IMR-90 (cell line): ENCODE results near the gene FOXI1. TPM values are rescaled to one million over a fixed set of nuclear protein-coding genes. Genes with fewer than 3 reads are reported as not detected.

Source experiments
- ATAC-seq: fragments of 200-7000 bp; cut with Tn5 transposase; 2 replicates; pipeline ENCODE4 v1.9.1; 2020; ENCODE audit warnings: low read depth, mild to moderate bottlenecking, moderate library complexity
- BruUV-seq: library from RNA; stranded (reverse); fragments of 400-500 nt; replicated peaks from 2 replicates; lab custom pipeline; 2021; lab: Mats Ljungman, UMichigan
- CTCF ChIA-PET: fragments of 300-600 bp; formaldehyde crosslinking; extraction: SDS; loops from one replicate; lab custom pipeline; 2021; ENCODE audit warnings: antibody characterized with exemption; lab: Yijun Ruan, JAX
- POLR2A ChIA-PET: fragments of 300-600 bp; sonication (Branson Sonifier 250); formaldehyde crosslinking; loops from one replicate; lab custom pipeline; 2022; ENCODE audit warnings: antibody characterized with exemption; ENCODE audit not compliant: unreplicated experiment; lab: Charles Lee
- DNase-seq: peaks from one replicate; pipeline ENCODE4 v3.0.0; 2013
- H2AFZ ChIP-seq: replicated peaks from 2 replicates; pipeline ENCODE3; 2013; ENCODE audit warnings: low read length, mild to moderate bottlenecking; ENCODE audit not compliant: poor library complexity
- H2AK5ac ChIP-seq: 2 replicates; pipeline ENCODE4 v1.6.1; 2013; ENCODE audit warnings: low read depth, low read length, inconsistent platforms
- H2AK9ac ChIP-seq: replicated peaks from 2 replicates; pipeline ENCODE3; 2013; ENCODE audit warnings: mild to moderate bottlenecking, low read depth, low read length, moderate library complexity; ENCODE audit not compliant: poor library complexity
- H2BK120ac ChIP-seq: 2 replicates; pipeline ENCODE4 v1.6.1; 2013; ENCODE audit warnings: low read depth, low read length, inconsistent platforms
- H2BK15ac ChIP-seq: 3 replicates; pipeline ENCODE4 v1.6.1; 2013; ENCODE audit warnings: low read depth, low read length, inconsistent platforms
- H2BK20ac ChIP-seq: 2 replicates; pipeline ENCODE4 v1.6.1; 2013; ENCODE audit warnings: low read depth, mild to moderate bottlenecking, inconsistent platforms, low read length, moderate library complexity
- H2BK5ac ChIP-seq: 2 replicates; pipeline ENCODE4 v1.6.1; 2013; ENCODE audit warnings: mild to moderate bottlenecking, low read depth, low read length, inconsistent platforms; ENCODE audit not compliant: poor library complexity, severe bottlenecking
- H3K14ac ChIP-seq: replicated peaks from 2 replicates; pipeline ENCODE4 v1.6.1; 2013; ENCODE audit warnings: low read depth, low read length, inconsistent platforms
- H3K18ac ChIP-seq: 2 replicates; pipeline ENCODE4 v1.6.1; 2013; ENCODE audit warnings: low read depth, low read length, control low read depth
- H3K23ac ChIP-seq: 2 replicates; pipeline ENCODE4 v1.6.1; 2013; ENCODE audit warnings: low read depth, low read length, inconsistent platforms
- H3K27ac ChIP-seq: 2 replicates; pipeline ENCODE4 v1.5.1; 2013; ENCODE audit warnings: mild to moderate bottlenecking, control low read depth, low read length; ENCODE audit not compliant: insufficient read depth
- H3K27me3 ChIP-seq: 2 replicates; pipeline ENCODE4 v1.6.1; 2013; ENCODE audit warnings: low read length; ENCODE audit not compliant: control insufficient read depth, insufficient read depth
- H3K36me3 ChIP-seq: 2 replicates; pipeline ENCODE4 v1.6.1; 2013; ENCODE audit warnings: low read length, mixed read lengths; ENCODE audit not compliant: control insufficient read depth, insufficient read depth
- H3K4ac ChIP-seq: 2 replicates; pipeline ENCODE4 v1.6.1; 2013; ENCODE audit warnings: low read depth, low read length, inconsistent platforms
- H3K4me1 ChIP-seq: 2 replicates; pipeline ENCODE4 v1.6.1; 2013; ENCODE audit warnings: low read length, mixed read lengths; ENCODE audit not compliant: control insufficient read depth, insufficient read depth
- H3K4me2 ChIP-seq: 2 replicates; pipeline ENCODE4 v1.6.1; 2013; ENCODE audit warnings: low read depth, mild to moderate bottlenecking, control low read depth, low read length, moderate library complexity
- H3K4me3 ChIP-seq: 2 replicates; pipeline ENCODE4 v1.5.1; 2013; ENCODE audit warnings: low read depth, mild to moderate bottlenecking, control low read depth, low read length, moderate library complexity; ENCODE audit not compliant: insufficient read depth
- H3K56ac ChIP-seq: 2 replicates; pipeline ENCODE4 v1.6.1; 2013; ENCODE audit warnings: low read length, inconsistent platforms; ENCODE audit not compliant: insufficient read depth; ENCODE audit errors: extremely low read depth
- H3K79me1 ChIP-seq, 2 experiments: 2 replicates each; pipeline ENCODE4 v1.6.1; 2013; ENCODE audit warnings: low read length in 2 of 2, inconsistent platforms in 1 of 2, low read depth in 1 of 2
- H3K9ac ChIP-seq: 2 replicates; pipeline ENCODE4 v1.6.1; 2013; ENCODE audit warnings: low read depth, low read length, control low read depth
- H3K9me1 ChIP-seq: 2 replicates; pipeline ENCODE4 v1.6.1; 2013; ENCODE audit warnings: low read length, inconsistent platforms; ENCODE audit not compliant: insufficient read depth
- H3K9me3 ChIP-seq: 2 replicates; pipeline ENCODE4 v1.6.1; 2013; ENCODE audit warnings: low read length; ENCODE audit not compliant: control insufficient read depth, insufficient read depth
- H4K20me1 ChIP-seq: 2 replicates; pipeline ENCODE4 v1.6.1; 2013; ENCODE audit warnings: low read length, inconsistent platforms; ENCODE audit not compliant: insufficient read depth
- H4K5ac ChIP-seq: 2 replicates; pipeline ENCODE4 v1.6.1; 2013; ENCODE audit warnings: mild to moderate bottlenecking, low read depth, low read length, control low read depth
- H4K8ac ChIP-seq, 2 experiments: 2 replicates each; pipeline ENCODE4 v1.6.1; 2013; ENCODE audit warnings: low read depth in 2 of 2, low read length in 2 of 2, control low read depth in 1 of 2, inconsistent platforms in 1 of 2
- H4K91ac ChIP-seq: 2 replicates; pipeline ENCODE4 v1.6.1; 2013; ENCODE audit warnings: low read depth, low read length, inconsistent platforms; ENCODE audit not compliant: insufficient read depth
- BHLHE40 ChIP-seq: fragments of 150-350 bp; IDR thresholded peaks from 2 replicates; pipeline ENCODE4 v1.6.1; 2016; ENCODE audit warnings: mild to moderate bottlenecking, low read depth, low read length
- CEBPB ChIP-seq: IDR thresholded peaks from 2 replicates; pipeline ENCODE4 v1.6.1; 2012; ENCODE audit warnings: low read depth, low read length, improper control_type of control experiment
- CHD1 ChIP-seq: IDR thresholded peaks from 2 replicates; pipeline ENCODE4 v1.6.1; 2012; ENCODE audit warnings: low read depth, low read length, improper control_type of control experiment
- FOS ChIP-seq: fragments of 150-350 bp; IDR thresholded peaks from 2 replicates; pipeline ENCODE4 v1.6.1; 2016; ENCODE audit warnings: low read depth, low read length
- MAFK ChIP-seq: IDR thresholded peaks from 2 replicates; pipeline ENCODE4 v1.6.1; 2012; ENCODE audit warnings: low read depth, low read length, improper control_type of control experiment
- MAZ ChIP-seq: IDR thresholded peaks from 2 replicates; pipeline ENCODE4 v1.6.1; 2012; ENCODE audit warnings: low read depth, mild to moderate bottlenecking, low read length, improper control_type of control experiment, moderate library complexity, borderline replicate concordance
- MXI1 ChIP-seq: IDR thresholded peaks from 2 replicates; pipeline ENCODE4 v1.6.1; 2012; ENCODE audit warnings: low read depth, mild to moderate bottlenecking, low read length, moderate library complexity, borderline replicate concordance
- NFE2L2 ChIP-seq: fragments of 150-350 bp; IDR thresholded peaks from 2 replicates; pipeline ENCODE4 v1.6.1; 2016; ENCODE audit warnings: low read depth, mild to moderate bottlenecking, low read length
- POLR2A ChIP-seq: IDR thresholded peaks from 2 replicates; pipeline ENCODE4 v1.6.1; 2012; ENCODE audit warnings: mild to moderate bottlenecking, low read depth, low read length
- RAD21 ChIP-seq: IDR thresholded peaks from 2 replicates; pipeline ENCODE4 v1.6.1; 2012; ENCODE audit warnings: low read length, improper control_type of control experiment
- RCOR1 ChIP-seq: IDR thresholded peaks from 2 replicates; pipeline ENCODE4 v1.6.1; 2012; ENCODE audit warnings: mild to moderate bottlenecking, low read length, improper control_type of control experiment; ENCODE audit not compliant: insufficient replicate concordance
- RFX5 ChIP-seq: IDR thresholded peaks from 2 replicates; pipeline ENCODE4 v1.8.0; 2012; ENCODE audit warnings: low read depth, mild to moderate bottlenecking, low read length, moderate library complexity
- SMC3 ChIP-seq: fragments of 150-350 bp; IDR thresholded peaks from 2 replicates; pipeline ENCODE4 v1.6.1; 2016; ENCODE audit warnings: low read depth, mild to moderate bottlenecking, antibody characterized with exemption, low read length, moderate library complexity
- WGBS, 2 experiments: methylation state at CpG; one replicate each; pipeline versions ENCODE4 v1.1.5 to v1.1.7; 2013; ENCODE audit warnings: missing lambda C conversion rate in 2 of 2; ENCODE audit not compliant: insufficient read length in 1 of 2; ENCODE audit errors: extremely low coverage in 2 of 2; 5-methylcytosine and 5-hydroxymethylcytosine counted together
- dilution Hi-C: fragments of 300-500 bp; cut with HindIII; formaldehyde crosslinking; loops from one replicate; pipeline ENCODE4 v1.14.3; 2018; ENCODE audit warnings: low sequenced_read_pairs; ENCODE audit not compliant: unreplicated experiment
- in situ Hi-C: fragments of 300-500 bp; cut with MboI; formaldehyde crosslinking; loops from 3 replicates; pipeline ENCODE4 v1.14.3; 2019; ENCODE audit warnings: low sequenced_read_pairs, inconsistent platforms, mixed read lengths
- intact Hi-C: fragments of 100-400 bp; cut with micrococcal nuclease; formaldehyde crosslinking; loops from 2 replicates; pipeline ENCODE4 v1.10.0; 2022
- polyA plus RNA-seq, 3 experiments: library from polyadenylated mRNA; depleted of rRNA; stranded (reverse); fragments of >200 nt; gene quantifications; 2 replicates each; pipeline ENCODE4 v1.2.3, GENCODE V29; 2012; ENCODE audit warnings: low replicate concordance in 1 of 3
- total RNA-seq: library from RNA; depleted of rRNA; stranded (reverse); fragments of >200 nt; gene quantifications from 2 replicates; pipeline ENCODE4 v1.2.3, GENCODE V29; 2012
- TF ChIP-seq, protein P1 (sequence below): conservative IDR thresholded peaks from 2 replicates; pipeline ENCODE4 v1.5.1; 2012; ENCODE audit warnings: mild to moderate bottlenecking, low read depth, low read length, improper control_type of control experiment
- TF ChIP-seq, protein P2 (sequence below): fragments of 150-350 bp; IDR thresholded peaks from 2 replicates; pipeline ENCODE4 v1.6.1; 2016; ENCODE audit warnings: low read depth, mild to moderate bottlenecking, low read length, moderate library complexity, borderline replicate concordance
- TF ChIP-seq, protein P3 (sequence below): fragments of 150-350 bp; IDR thresholded peaks from 2 replicates; pipeline ENCODE4 v1.6.1; 2017; ENCODE audit warnings: mild to moderate bottlenecking, antibody characterized with exemption, low read length, low read depth

FOXI1 gene
- total and polyA plus RNA-seq, 2 of the 4 experiments (the other 2 are of a cell fraction): not detected

DNA sequence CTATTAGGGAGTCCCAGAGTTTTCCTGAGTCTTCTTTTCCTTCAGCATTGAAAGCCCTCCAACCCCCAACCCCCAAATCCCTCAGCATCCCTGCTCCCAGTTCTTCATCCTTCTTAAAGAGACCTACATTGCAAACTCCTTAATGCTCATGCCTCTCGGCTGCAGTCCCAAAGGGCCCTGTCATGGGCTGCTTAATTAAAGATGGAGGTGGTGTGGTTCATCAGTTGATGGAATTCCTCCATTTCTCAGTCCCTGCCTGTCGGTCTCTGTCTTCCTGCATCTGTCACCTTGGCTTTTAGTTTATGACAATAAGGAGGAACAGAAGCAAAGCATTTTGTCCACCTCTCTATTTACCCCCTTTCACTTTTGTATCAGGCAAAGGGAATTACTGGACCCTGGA is 2.0 kb downstream of the FOXI1 start:
- no peaks in the 10 kb centered on the region for H3K4me1 ChIP-seq
- no peak overlapping the region for H2AK9ac ChIP-seq
- H3K36me3 ChIP-seq: no peaks in the 10 kb centered on the region
- no peaks in the 10 kb centered on the region for H3K9me1 ChIP-seq
- H4K91ac ChIP-seq: no peak overlapping the region
- no peak overlapping the region for H3K56ac ChIP-seq
- WGBS, 2 experiments: no CpG with 5 or more reads among the region's 2 CpGs
- no peak overlapping the region for H3K23ac ChIP-seq
- H3K4ac ChIP-seq: no peak overlapping the region
- ATAC-seq: no peak
- no peak for DNase-seq
- in situ Hi-C loops: no loop called here
- CTCF ChIA-PET: no interaction called here
- no peak for TF ChIP-seq RFX5
- no peak for TF ChIP-seq RCOR1
- TF ChIP-seq POLR2A: no peak
- TF ChIP-seq SMC3: no peak
- TF ChIP-seq MAZ: no peak
- TF ChIP-seq BHLHE40: no peak
- no peak for TF ChIP-seq FOS
- no peak for TF ChIP-seq CHD1
- TF ChIP-seq, protein P1, sequence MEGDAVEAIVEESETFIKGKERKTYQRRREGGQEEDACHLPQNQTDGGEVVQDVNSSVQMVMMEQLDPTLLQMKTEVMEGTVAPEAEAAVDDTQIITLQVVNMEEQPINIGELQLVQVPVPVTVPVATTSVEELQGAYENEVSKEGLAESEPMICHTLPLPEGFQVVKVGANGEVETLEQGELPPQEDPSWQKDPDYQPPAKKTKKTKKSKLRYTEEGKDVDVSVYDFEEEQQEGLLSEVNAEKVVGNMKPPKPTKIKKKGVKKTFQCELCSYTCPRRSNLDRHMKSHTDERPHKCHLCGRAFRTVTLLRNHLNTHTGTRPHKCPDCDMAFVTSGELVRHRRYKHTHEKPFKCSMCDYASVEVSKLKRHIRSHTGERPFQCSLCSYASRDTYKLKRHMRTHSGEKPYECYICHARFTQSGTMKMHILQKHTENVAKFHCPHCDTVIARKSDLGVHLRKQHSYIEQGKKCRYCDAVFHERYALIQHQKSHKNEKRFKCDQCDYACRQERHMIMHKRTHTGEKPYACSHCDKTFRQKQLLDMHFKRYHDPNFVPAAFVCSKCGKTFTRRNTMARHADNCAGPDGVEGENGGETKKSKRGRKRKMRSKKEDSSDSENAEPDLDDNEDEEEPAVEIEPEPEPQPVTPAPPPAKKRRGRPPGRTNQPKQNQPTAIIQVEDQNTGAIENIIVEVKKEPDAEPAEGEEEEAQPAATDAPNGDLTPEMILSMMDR: no peak
- no peak for TF ChIP-seq MXI1
- TF ChIP-seq, protein P2, sequence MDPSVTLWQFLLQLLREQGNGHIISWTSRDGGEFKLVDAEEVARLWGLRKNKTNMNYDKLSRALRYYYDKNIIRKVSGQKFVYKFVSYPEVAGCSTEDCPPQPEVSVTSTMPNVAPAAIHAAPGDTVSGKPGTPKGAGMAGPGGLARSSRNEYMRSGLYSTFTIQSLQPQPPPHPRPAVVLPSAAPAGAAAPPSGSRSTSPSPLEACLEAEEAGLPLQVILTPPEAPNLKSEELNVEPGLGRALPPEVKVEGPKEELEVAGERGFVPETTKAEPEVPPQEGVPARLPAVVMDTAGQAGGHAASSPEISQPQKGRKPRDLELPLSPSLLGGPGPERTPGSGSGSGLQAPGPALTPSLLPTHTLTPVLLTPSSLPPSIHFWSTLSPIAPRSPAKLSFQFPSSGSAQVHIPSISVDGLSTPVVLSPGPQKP: no peak
- TF ChIP-seq RAD21: no peak
- TF ChIP-seq MAFK: no peak
- TF ChIP-seq, protein P3, sequence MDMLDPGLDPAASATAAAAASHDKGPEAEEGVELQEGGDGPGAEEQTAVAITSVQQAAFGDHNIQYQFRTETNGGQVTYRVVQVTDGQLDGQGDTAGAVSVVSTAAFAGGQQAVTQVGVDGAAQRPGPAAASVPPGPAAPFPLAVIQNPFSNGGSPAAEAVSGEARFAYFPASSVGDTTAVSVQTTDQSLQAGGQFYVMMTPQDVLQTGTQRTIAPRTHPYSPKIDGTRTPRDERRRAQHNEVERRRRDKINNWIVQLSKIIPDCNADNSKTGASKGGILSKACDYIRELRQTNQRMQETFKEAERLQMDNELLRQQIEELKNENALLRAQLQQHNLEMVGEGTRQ: no peak
- no peak for TF ChIP-seq CEBPB
- no peak for TF ChIP-seq NFE2L2
- dilution Hi-C loops: no loop called here
- H2AFZ ChIP-seq: no peak overlapping the region
- no peak overlapping the region for H3K27ac ChIP-seq
- no peak overlapping the region for H2BK15ac ChIP-seq
- H3K18ac ChIP-seq: no peak overlapping the region
- H4K5ac ChIP-seq: no peak overlapping the region
- H3K14ac ChIP-seq: no peak overlapping the region
- H3K4me2 ChIP-seq: no peak overlapping the region
- no peak overlapping the region for H3K9ac ChIP-seq
- H2AK5ac ChIP-seq: no peak overlapping the region
- no peaks in the 10 kb centered on the region for H3K79me1 ChIP-seq
- no peak overlapping the region for H2BK5ac ChIP-seq
- no peaks in the 10 kb centered on the region for H4K20me1 ChIP-seq
- POLR2A ChIA-PET: no interaction called here
- no peak overlapping the region for H4K8ac ChIP-seq
- intact Hi-C loops: no loop called here
- no peak overlapping the region for H2BK20ac ChIP-seq
- H3K4me3 ChIP-seq: no peak overlapping the region
- no peaks in the 10 kb centered on the region; the same call in 1 of the 2 replicates for H3K27me3 ChIP-seq
- H3K9me3 ChIP-seq: no peaks in the 10 kb centered on the region
- H2BK120ac ChIP-seq: no peak overlapping the region
- BruUV-seq: no TSS peak
